ENCODE results near the gene KLF17.

- TF ChIP-seq CTCF (IDR thresholded peaks at IDR 0.05) (no peak), POLR2A (IDR thresholded peaks at IDR 0.05) (no peak)
These were observed 32.7 kb downstream of the KLF17 start for GRCh38 chr1:44151332-44151731.

All from esophagus squamous epithelium (tissue), 4 donors.